WTC11 (cell line): ENCODE measurements around the gene HSPA1B. TPM values are rescaled to one million over a fixed set of nuclear protein-coding genes. Genes with fewer than 3 reads are reported as not detected.
A peak's percentile ranks its signal among the peaks of the same experiment; 100 is the strongest.

Experiments used
- ATAC-seq: fragments of 200-7000 bp; cut with Tn5 transposase; 2 replicates; pipeline ENCODE4 v1.10.0; 2021; ENCODE audit warnings: mild to moderate bottlenecking, moderate library complexity
- CTCF ChIA-PET: fragments of 300-600 bp; sonication (Branson Sonifier 250); formaldehyde crosslinking; loops from one replicate; lab custom pipeline; 2021; ENCODE audit warnings: antibody characterized with exemption; lab: Charles Lee
- POLR2A ChIA-PET: fragments of 350-600 bp; sonication (Branson Sonifier 250); formaldehyde crosslinking; loops from one replicate; lab custom pipeline; 2021; ENCODE audit warnings: antibody characterized with exemption; lab: Charles Lee
- DNase-seq: peaks from one replicate; pipeline ENCODE4 v3.0.0; 2021; ENCODE audit warnings: low spot score
- H3K27ac Mint-ChIP-seq: 2 replicates; pipeline ENCODE4 v1.8.0; 2021; ENCODE audit warnings: mixed read lengths
- H3K27me3 Mint-ChIP-seq: 2 replicates; pipeline ENCODE4 v1.8.0; 2021; ENCODE audit warnings: low read depth, mild to moderate bottlenecking, moderate library complexity, mixed read lengths
- H3K36me3 Mint-ChIP-seq: 2 replicates; pipeline ENCODE4 v1.8.0; 2021; ENCODE audit warnings: mixed read lengths
- H3K4me1 Mint-ChIP-seq: 2 replicates; pipeline ENCODE4 v1.8.0; 2022; ENCODE audit warnings: mixed read lengths
- H3K4me3 Mint-ChIP-seq: 2 replicates; pipeline ENCODE4 v1.8.0; 2021; ENCODE audit warnings: mild to moderate bottlenecking, moderate library complexity, mixed read lengths
- H3K9me3 Mint-ChIP-seq: 2 replicates; pipeline ENCODE4 v1.8.0; 2021; ENCODE audit warnings: mixed read lengths
- CBFB ChIP-seq: sonication (generic); formaldehyde crosslinking; IDR thresholded peaks from 2 replicates; pipeline ENCODE4 v1.8.1; 2022; ENCODE audit warnings: mild to moderate bottlenecking, low read depth, missing genetic modification reagents
- CDX4 ChIP-seq: fragments of 250-450 bp; sonication (Bioruptor Pico); IDR thresholded peaks from 2 replicates; pipeline ENCODE4 v1.9.0; 2021; ENCODE audit warnings: moderate library complexity, mild to moderate bottlenecking, inconsistent platforms, borderline replicate concordance
- CTCF ChIP-seq: fragments of 200-600 bp; IDR thresholded peaks from 2 replicates; pipeline ENCODE4 v1.8.0; 2022; ENCODE audit warnings: antibody characterized with exemption
- E2F4 ChIP-seq: sonication (generic); formaldehyde crosslinking; IDR thresholded peaks from 2 replicates; pipeline ENCODE4 v1.8.1; 2022; ENCODE audit warnings: low read depth, mild to moderate bottlenecking, moderate library complexity, missing genetic modification reagents, borderline replicate concordance
- ERG ChIP-seq: fragments of 250-450 bp; sonication (Bioruptor Pico); IDR thresholded peaks from 2 replicates; pipeline ENCODE4 v1.8.0; 2021; ENCODE audit warnings: mild to moderate bottlenecking
- FOXK1 ChIP-seq: sonication (generic); formaldehyde crosslinking; IDR thresholded peaks from 2 replicates; pipeline ENCODE4 v1.8.0; 2022; ENCODE audit warnings: mild to moderate bottlenecking, moderate library complexity, missing genetic modification reagents
- FOXP1 ChIP-seq: sonication (generic); formaldehyde crosslinking; IDR thresholded peaks from 2 replicates; pipeline ENCODE4 v1.8.0; 2022; ENCODE audit warnings: missing genetic modification reagents, mild to moderate bottlenecking, moderate library complexity, borderline replicate concordance
- GTF2I ChIP-seq: fragments of 250-450 bp; sonication (Bioruptor Pico); conservative IDR thresholded peaks from 2 replicates; pipeline ENCODE4 v1.4.0; 2021; ENCODE audit warnings: mild to moderate bottlenecking
- HMGA2 ChIP-seq: fragments of 250-450 bp; sonication (Bioruptor Pico); IDR thresholded peaks from 2 replicates; pipeline ENCODE4 v1.4.0; 2021; ENCODE audit warnings: mild to moderate bottlenecking, moderate library complexity
- KAT7 ChIP-seq: sonication (generic); formaldehyde crosslinking; IDR thresholded peaks from 2 replicates; pipeline ENCODE4 v1.8.1; 2023; ENCODE audit warnings: missing genetic modification reagents, mild to moderate bottlenecking, borderline replicate concordance
- MAX ChIP-seq: sonication (generic); formaldehyde crosslinking; IDR thresholded peaks from 2 replicates; pipeline ENCODE4 v1.8.0; 2022; ENCODE audit warnings: mild to moderate bottlenecking, missing genetic modification reagents
- MYBL2 ChIP-seq: sonication (generic); formaldehyde crosslinking; IDR thresholded peaks from 2 replicates; pipeline ENCODE4 v1.8.1; 2023; ENCODE audit warnings: mild to moderate bottlenecking, moderate library complexity, missing genetic modification reagents
- NFATC4 ChIP-seq: fragments of 250-450 bp; sonication (Bioruptor Pico); IDR thresholded peaks from 2 replicates; pipeline ENCODE4 v1.9.0; 2021; ENCODE audit warnings: mild to moderate bottlenecking
- NR3C1 ChIP-seq: sonication (generic); formaldehyde crosslinking; conservative IDR thresholded peaks from 2 replicates; pipeline ENCODE4 v1.8.1; 2023; ENCODE audit warnings: low read depth, mild to moderate bottlenecking, missing genetic modification reagents
- OVOL2 ChIP-seq: fragments of 250-450 bp; sonication (Bioruptor Pico); IDR thresholded peaks from 2 replicates; pipeline ENCODE4 v1.9.0; 2021; ENCODE audit warnings: mild to moderate bottlenecking, borderline replicate concordance
- RELA ChIP-seq: sonication (generic); formaldehyde crosslinking; IDR thresholded peaks from 2 replicates; pipeline ENCODE4 v1.8.1; 2022; ENCODE audit warnings: missing genetic modification reagents, mild to moderate bottlenecking, borderline replicate concordance
- SMAD4 ChIP-seq: sonication (generic); formaldehyde crosslinking; IDR thresholded peaks from 2 replicates; pipeline ENCODE4 v1.8.0; 2022; ENCODE audit warnings: mild to moderate bottlenecking, missing genetic modification reagents
- ZNF263 ChIP-seq: sonication (generic); formaldehyde crosslinking; IDR thresholded peaks from 2 replicates; pipeline ENCODE4 v1.8.1; 2022; ENCODE audit warnings: low read depth, mild to moderate bottlenecking, moderate library complexity, missing genetic modification reagents
- ZNF317 ChIP-seq: sonication (generic); formaldehyde crosslinking; IDR thresholded peaks from 2 replicates; pipeline ENCODE4 v1.8.1; 2023; ENCODE audit warnings: low read depth, mild to moderate bottlenecking, moderate library complexity, missing genetic modification reagents, borderline replicate concordance
- ZNF423 ChIP-seq: fragments of 250-450 bp; sonication (Bioruptor Pico); IDR thresholded peaks from 2 replicates; pipeline ENCODE4 v2.1.2; 2022; ENCODE audit warnings: mild to moderate bottlenecking, moderate library complexity
- ZNF425 ChIP-seq: fragments of 250-450 bp; sonication (Bioruptor Pico); conservative IDR thresholded peaks from 2 replicates; pipeline ENCODE4 v1.9.0; 2021; ENCODE audit warnings: mild to moderate bottlenecking
- ZNF671 ChIP-seq: fragments of 250-450 bp; sonication (Bioruptor Pico); IDR thresholded peaks from 2 replicates; pipeline ENCODE4 v1.8.0; 2021; ENCODE audit warnings: mild to moderate bottlenecking
- total RNA-seq: library from RNA; stranded (reverse); gene quantifications from 3 replicates; pipeline ENCODE4 v1.2.3, GENCODE V29; 2021
- TF ChIP-seq, protein P1 (sequence below): sonication (generic); formaldehyde crosslinking; IDR thresholded peaks from 2 replicates; pipeline ENCODE4 v1.8.1; 2022; ENCODE audit warnings: low read depth, missing genetic modification reagents, borderline replicate concordance

The HSPA1B gene
- total RNA-seq, 1 experiment from 2014 or later, result 75.3 TPM

DNA sequence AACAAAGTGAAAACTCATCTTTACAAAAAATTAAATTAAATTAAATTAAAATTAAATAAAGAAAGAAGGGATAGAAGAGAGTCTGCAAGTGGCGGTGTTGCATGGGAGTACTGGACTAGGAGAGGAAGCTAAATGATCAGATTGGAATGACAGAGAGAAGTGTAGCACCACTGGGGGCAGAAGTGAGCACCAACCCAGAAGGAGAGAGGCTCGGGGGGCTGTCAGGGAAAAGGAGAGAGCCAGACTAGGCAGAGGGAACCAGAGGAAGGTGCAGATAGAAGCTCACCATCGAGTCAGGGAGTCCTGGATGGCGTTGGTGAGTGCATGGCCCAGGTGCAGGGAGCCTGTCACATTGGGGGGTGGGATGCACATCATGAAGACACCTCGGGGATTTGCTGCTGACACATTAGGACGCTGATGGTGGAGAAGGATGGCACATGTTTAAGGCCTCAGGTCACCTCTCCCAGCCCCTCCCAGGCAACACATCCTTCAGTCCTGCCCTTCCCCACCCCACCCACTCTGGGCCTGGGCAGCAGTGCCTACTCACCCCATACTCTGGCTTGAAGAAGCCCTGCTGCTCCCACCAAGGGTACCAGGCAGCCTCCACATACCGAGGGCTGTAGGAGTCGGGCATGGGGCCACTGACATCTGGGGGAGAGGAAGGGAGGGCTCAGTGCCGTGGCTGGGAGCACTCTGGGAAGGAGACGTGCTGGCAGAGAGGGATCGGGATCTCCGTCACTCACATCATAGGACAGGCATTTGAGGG lies 36.0 kb upstream of the HSPA1B start:
- Mint-ChIP-seq H3K4me3 (no peak overlapping the region), H3K9me3 (no peaks in the 10 kb centered on the region)
- POLR2A ChIA-PET, result interaction anchor here (0.8 to 1.2 kb wide), 4 partner anchors 17 to 36 kb away, joined by 3 to 5 read pairs (median 4); partner anchors contain the start of genes HSPA1A, HSPA1B and HSPA1L
- ATAC-seq (peak; percentile 64), DNase-seq (peak; percentile 83)
- TF ChIP-seq HMGA2, result 0 out of 2 replicates have a peak, but pooled peaks have one; percentile 4
- no peak for TF ChIP-seq CBFB (CRISPR knock-in tag)
- TF ChIP-seq CTCF, result peak; percentile 44; the same call in 1 of the 2 replicates
- TF ChIP-seq FOXP1 (CRISPR knock-in tag), result 0 out of 2 replicates have a peak, but pooled peaks have one; percentile 30
- TF ChIP-seq, all 79 proteins: peak for 3
- Mint-ChIP-seq H3K4me1 (peaks cover 9% of the 10 kb centered on the region), H3K27ac (peak overlapping the region; percentile 81; the same call in 1 of the 2 replicates), H3K27me3 (no peaks in the 10 kb centered on the region), H3K36me3 (peaks cover 29% of the 10 kb centered on the region)
- CTCF ChIA-PET, result interaction anchor here (0.5 to 2.0 kb wide), 47 partner anchors 8 to 349 kb away, joined by 3 to 23 read pairs (median 5); partner anchors contain the start of genes ABHD16A, ATP6V1G2, C6orf47 and CFB

DNA sequence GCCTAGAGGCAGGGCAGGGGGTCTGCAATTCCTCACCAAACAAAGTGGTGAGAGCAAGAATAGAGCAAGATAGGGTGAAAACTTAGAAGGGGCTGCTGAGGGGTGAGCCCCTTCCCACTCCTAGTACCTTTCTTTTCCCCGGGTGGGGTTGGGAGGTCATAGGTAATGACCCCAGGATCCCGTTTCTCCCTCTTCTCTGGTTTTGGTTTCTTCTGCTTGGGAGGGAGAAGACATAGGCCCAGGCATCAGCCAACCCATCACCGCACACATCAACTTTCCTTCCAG lies 35.5 kb upstream of the HSPA1B start:
- peaks cover 29% of the 10 kb centered on the region for H3K36me3 Mint-ChIP-seq
- ChIA-PET POLR2A (interaction anchor here (1.1 to 1.2 kb wide), 2 partner anchors 17 to 36 kb away, joined by 3 read pairs; partner anchors contain the start of gene HSPA1B), CTCF (interaction anchor here (0.5 to 2.0 kb wide), 32 partner anchors 15 to 256 kb away, joined by 3 to 23 read pairs (median 6); partner anchors contain the start of genes ATP6V1G2, C6orf47, CFB and GPANK1)
- no peak overlapping the region for H3K4me3 Mint-ChIP-seq
- peaks cover 9% of the 10 kb centered on the region for H3K4me1 Mint-ChIP-seq
- DNase-seq, result no peak
- no peak for ATAC-seq
- TF ChIP-seq CDX4 (CRISPR knock-in tag), result no peak
- TF ChIP-seq ZNF263 (CRISPR knock-in tag), result no peak
- no peak for TF ChIP-seq ZNF317 (CRISPR knock-in tag)
- TF ChIP-seq, protein P1, sequence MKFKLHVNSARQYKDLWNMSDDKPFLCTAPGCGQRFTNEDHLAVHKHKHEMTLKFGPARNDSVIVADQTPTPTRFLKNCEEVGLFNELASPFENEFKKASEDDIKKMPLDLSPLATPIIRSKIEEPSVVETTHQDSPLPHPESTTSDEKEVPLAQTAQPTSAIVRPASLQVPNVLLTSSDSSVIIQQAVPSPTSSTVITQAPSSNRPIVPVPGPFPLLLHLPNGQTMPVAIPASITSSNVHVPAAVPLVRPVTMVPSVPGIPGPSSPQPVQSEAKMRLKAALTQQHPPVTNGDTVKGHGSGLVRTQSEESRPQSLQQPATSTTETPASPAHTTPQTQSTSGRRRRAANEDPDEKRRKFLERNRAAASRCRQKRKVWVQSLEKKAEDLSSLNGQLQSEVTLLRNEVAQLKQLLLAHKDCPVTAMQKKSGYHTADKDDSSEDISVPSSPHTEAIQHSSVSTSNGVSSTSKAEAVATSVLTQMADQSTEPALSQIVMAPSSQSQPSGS (CRISPR knock-in tag), result no peak
- no peak for TF ChIP-seq ZNF425
- TF ChIP-seq FOXK1 (CRISPR knock-in tag), result no peak
- TF ChIP-seq MAX (CRISPR knock-in tag), result no peak
- TF ChIP-seq NR3C1 (CRISPR knock-in tag), result no peak
- no peak for TF ChIP-seq RELA (CRISPR knock-in tag)
- no peak for TF ChIP-seq NFATC4 (CRISPR knock-in tag)
- TF ChIP-seq ZNF423 (CRISPR knock-in tag), result no peak
- TF ChIP-seq SMAD4 (CRISPR knock-in tag), result no peak
- TF ChIP-seq GTF2I (CRISPR knock-in tag), result no peak
- TF ChIP-seq ERG (CRISPR knock-in tag), result no peak
- TF ChIP-seq E2F4 (CRISPR knock-in tag), result no peak
- TF ChIP-seq OVOL2, result no peak
- no peak for TF ChIP-seq MYBL2 (CRISPR knock-in tag)
- no peak for TF ChIP-seq KAT7
- no peak for TF ChIP-seq ZNF671 (CRISPR knock-in tag)
- no peak overlapping the region; the same call in 1 of the 2 replicates for H3K27ac Mint-ChIP-seq
- no peaks in the 10 kb centered on the region for H3K27me3 Mint-ChIP-seq
- H3K9me3 Mint-ChIP-seq, result no peaks in the 10 kb centered on the region
